Suppressor macrophage treated with lipopolysaccharide for 4 hours (primary cell): Measurements from ENCODE around the gene TRIM31.
"Not testable (repeated sequence)": the region's sequence is repeated elsewhere in the genome, so short reads cannot be mapped to it uniquely, and the experiment has no call there.

Experiments used
- DNase-seq: peaks from one replicate; pipeline ENCODE4 v3.0.0-alpha.2; 2020

Gene TRIM31

DNA sequence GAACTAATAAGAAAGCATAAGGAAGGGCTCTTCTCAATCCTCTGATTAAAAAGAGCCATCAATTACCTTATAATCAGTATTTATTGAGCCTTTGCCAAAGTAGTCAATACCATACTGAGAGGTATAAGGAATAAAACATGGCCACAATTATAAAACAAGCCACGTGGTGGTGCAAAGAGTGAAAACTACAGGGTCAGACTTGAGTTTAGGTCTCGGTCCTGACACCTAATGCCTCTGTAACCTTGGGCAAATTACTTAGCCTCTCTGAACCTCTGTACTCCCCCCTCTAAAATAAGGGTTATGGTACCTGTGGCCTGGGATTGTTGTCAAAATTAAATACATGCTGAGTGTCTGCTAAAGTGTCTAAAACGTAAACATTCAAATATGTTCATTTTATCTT, 36.3 kb upstream of the TRIM31 start:
- DNase-seq, result no peak

DNA sequence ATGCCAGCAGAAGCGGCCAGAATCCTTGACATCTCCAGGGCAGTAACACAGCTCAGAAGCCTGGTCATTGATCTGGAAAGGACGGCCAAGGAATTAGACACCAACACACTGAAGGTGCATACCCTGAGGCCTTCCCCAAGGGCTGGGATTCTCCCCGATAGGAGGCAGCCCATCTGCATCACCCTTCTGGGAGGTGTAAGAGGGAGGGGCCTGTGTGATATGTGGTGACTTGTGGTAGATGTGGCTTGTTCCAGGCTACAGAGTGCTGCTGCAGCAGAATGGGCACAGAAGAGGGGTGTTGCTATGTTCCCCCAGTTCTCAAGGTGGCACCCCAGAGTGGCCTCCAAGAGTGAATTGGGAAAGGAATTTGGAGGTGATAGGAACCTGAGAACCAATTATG, 34.2 kb upstream of the TRIM31 start:
- no peak for DNase-seq

DNA sequence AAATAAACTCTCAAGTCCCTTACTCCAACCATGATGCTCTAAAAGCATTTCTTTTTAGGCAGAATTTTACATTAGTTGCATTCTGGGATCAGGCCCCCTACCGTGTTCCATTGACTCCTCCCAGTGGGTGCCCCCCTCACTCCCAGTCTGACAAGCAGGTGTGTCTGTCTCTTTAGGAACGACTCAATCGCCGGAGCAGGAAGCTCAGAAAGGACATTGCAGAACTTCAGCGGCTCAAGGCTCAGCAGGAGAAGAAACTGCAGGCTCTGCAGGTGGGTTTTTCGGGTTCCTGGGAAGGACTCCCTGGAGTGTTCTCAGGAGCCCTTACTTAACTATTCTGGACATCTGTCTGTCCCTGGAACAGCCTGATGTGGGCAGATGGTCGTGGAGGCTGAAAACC, 32.9 kb upstream of the TRIM31 start:
- no peak for DNase-seq

DNA sequence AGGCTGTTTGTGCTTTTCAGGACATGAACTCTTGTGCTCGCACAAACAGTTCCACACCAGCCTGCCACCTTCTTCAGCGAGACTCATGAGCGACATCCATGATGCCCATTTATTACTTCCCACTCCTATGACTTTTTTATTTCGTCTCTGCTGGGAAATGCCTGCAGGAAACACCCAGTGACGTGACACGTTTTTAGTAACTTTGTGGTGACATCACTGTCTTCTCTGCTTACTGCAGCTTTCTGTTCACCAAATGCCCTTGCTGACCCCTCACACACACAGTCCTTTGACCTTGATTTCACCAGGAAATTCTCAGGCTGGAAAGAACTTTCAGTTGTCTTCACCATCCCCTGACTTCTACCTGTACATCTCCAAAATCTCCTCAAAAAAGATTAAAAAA, 31.9 kb upstream of the TRIM31 start:
- peak; percentile 40 for DNase-seq

DNA sequence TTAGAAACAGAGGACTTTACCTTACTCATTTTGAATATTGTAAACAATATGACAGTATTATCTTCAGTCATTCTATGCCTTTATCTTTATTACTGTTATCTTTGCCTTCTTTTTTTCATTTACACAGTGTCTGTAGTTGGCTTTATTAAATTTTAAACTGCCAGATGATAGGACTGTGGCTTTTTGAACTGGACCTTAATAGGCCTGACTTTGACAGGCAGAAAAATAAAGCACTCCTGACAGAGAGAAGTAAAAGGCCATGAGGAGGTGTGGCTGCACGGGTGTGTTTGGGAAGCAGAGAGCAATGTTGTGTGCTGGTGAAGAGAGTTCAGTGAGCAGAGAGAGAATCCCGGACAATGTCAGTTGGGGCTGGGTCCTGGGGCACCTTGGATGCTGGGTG, 30.9 kb upstream of the TRIM31 start:
- no peak for DNase-seq

DNA sequence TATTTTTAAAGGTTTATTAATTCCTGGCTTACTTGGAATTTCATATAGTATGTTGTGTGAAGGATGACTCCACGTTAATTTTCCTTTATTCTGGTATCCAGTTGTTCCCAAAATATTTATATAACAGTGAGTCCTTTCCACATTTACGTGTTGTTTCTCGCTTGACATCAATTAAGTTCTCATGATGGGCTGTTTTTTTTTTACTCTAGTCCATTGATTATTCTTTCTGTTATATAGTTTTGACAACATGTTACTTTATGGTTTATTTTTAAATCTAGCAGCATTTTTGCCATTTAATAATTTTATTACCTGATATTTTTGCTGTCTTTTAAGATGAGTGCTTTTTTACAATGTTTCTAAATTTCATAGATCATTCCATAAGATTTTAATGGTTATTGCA, 29.8 kb upstream of the TRIM31 start:
- DNase-seq, result no peak

DNA sequence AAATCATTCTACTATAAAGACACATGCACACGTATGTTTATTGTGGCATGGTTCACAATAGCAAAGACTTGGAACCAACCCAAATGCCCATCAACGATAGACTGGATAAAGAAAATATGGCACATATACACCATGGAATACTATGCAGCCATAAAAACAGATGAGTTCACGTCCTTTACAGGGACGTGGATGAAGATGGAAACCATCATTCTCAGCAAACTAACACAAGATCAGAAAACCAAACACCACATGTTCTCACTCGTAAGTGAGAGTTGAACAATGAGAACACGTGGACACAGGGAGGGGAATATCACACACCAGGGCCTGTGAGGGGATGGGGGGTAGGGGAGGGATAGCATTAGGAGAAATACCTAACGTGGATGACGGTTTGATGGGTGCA, 27.4 kb upstream of the TRIM31 start:
- not testable (repeated sequence) for DNase-seq

DNA sequence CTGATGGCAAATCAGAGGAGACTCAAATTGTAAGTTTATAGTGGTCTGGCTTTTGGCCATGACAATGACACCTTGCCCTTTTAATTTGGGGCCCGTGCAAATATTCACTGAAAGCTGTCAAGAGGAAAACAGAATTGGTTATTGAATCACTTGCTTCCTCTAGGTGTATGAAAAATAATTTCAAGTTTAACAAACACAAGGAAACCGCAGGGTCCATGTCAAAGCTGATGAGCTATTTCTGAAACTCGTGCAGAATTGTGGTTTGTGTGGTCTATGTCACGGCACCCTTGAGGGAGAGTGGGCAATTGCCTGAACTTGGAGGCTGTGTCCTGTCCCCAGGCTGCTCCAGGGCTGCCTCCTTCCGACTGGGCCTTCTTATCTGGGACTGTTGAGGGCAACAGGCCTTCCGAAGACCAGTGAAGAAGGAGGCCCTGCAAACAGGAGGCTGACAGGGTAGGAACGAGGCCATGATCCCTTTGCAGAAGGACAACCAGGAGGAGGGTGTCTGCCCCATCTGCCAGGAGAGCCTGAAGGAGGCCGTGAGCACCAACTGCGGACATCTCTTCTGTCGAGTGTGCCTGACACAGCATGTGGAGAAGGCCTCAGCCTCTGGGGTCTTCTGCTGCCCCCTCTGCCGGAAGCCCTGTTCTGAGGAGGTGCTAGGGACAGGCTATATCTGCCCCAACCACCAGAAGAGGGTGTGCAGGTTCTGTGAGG, 23.8 kb upstream of the TRIM31 start:
- DNase-seq, result no peak

DNA sequence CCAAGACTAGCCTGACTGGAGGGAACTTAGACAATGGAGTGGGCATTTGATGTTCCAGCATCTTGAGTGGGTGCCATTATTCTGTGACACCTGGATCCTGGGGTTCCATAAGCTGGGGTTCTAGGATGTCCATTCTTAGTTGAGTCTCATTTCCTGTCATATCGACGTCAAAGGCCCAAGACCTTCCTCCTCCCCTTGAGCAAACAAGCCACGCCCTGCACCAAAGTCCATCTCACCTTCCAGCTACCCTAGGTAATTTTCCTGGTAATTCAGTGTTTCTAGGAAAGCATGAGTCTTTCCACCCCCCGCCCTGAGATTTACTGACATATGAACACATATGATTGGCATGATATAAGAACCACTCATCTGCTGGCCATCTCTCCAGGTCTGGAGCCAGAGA, 22.9 kb upstream of the TRIM31 start, which contains the start of gene TRIM40:
Gene TRIM40 (plus strand): TSS at position 384 of the 400 bp plus-strand sequence. CDS start 897 bp downstream, outside the sequence.
- no peak for DNase-seq

DNA sequence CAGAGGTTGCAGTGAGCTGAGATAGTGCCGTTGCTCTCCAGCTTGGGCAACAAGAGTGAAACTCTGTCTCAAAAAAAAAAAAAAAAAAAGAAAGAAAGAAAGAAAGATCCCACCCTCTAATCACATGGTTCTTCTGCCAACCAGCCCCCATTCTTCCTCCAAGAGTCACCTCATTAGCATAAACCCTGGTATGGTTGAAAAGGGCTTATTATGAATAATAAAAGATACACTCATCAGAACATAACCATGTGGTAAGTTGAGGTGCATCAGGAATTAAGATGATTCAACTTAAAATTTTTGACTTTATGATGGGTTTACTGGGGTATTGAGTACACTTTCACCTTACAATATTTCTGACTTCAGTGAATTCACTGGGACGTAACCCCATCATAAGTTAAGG, 22.3 kb upstream of the TRIM31 start:
- no peak for DNase-seq

DNA sequence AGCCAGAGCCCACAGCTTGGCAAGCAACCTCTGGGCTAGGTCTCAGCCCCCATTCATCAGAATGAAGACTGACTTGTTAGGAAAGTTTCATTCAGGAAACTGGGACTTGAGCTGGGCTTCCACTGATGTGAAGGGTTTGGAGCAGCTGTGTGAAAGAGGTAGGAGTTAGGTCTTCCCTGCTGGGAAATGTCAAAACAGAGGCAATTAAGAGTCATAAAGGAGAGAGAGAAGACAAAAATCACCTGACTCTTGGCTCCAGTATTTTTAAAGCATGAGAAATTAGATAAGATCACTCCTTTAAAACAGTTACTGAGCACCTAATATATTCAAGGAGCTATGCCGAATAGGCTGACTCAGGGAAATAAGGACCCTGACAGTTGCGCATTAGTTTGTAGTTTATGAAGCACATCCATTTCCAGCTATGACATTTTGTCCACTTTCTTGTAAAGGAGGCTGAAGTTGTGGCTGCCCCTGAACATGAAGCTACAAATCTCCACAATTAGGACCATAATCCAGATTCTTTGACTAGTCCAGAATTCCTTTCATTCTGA, 19.1 kb upstream of the TRIM31 start:
- no peak for DNase-seq

DNA sequence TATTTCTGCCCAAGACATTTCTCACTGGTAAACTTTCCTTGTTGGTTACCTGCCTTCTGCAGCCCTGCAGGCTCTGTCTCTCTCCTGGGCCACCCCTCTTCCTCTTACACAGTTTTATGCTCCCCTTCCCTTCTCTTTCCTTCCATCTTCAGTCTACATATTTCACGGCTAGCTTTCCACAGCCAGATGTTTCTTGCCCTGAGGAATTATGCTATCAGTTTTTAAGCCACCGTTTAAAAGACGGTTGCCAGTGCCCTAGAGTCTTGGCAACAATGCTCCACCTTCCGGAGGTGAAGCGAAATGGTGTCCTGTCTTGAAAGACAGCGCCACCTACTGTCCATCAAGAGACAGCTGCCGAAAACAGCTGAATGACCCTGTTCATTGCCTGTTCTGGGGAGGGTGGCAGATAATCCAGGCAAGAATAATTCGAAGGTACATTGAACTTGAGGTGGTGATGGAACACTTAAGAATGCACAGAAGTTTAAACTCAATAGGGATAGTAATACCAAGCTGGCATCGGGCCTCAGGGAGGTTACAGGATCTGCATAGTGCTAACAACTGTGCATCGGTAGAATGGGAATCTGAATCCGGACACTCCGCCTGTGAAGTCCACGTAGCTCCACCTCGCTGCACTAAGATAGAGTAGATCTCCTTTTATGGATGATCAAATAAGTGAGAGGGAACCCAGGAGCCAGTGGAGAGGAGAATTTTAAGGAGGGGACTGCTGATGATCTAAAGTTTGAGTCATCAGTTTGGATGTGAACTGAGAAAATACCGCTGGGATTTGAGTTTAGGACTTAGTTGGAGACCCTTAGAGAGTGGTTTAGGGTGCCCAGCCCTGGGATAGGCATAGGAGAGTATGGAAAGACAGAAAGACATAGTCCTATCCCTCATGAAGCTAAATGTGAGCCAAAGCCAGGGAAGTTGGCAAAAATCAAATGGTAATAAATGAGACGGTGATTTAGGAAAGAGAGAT, 18.3 kb upstream of the TRIM31 start:
- DNase-seq, result peak; percentile 89

DNA sequence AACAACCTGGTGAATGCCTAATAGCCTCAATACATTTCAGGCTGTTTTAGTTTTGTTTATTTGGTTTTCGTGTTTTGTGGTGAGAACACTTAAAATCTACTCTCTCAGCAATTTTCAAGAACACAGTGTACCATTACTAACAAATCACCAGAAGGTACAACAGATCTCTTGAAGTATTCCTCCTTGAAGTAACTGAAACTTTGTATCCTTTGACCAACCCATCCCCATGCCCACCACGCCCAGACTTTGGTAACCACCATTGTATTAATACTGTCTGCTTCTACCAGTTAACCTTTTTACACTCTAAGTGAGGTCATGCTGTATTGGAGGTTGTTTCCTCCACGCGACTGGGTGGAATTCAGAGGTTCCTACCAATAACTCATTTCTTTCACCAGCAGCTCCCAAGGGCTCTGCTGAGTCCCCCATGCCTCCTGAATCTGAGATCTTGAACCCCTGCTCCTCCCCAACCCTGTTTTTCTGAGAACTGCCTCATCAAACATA, 17.3 kb upstream of the TRIM31 start:
- DNase-seq, result no peak

DNA sequence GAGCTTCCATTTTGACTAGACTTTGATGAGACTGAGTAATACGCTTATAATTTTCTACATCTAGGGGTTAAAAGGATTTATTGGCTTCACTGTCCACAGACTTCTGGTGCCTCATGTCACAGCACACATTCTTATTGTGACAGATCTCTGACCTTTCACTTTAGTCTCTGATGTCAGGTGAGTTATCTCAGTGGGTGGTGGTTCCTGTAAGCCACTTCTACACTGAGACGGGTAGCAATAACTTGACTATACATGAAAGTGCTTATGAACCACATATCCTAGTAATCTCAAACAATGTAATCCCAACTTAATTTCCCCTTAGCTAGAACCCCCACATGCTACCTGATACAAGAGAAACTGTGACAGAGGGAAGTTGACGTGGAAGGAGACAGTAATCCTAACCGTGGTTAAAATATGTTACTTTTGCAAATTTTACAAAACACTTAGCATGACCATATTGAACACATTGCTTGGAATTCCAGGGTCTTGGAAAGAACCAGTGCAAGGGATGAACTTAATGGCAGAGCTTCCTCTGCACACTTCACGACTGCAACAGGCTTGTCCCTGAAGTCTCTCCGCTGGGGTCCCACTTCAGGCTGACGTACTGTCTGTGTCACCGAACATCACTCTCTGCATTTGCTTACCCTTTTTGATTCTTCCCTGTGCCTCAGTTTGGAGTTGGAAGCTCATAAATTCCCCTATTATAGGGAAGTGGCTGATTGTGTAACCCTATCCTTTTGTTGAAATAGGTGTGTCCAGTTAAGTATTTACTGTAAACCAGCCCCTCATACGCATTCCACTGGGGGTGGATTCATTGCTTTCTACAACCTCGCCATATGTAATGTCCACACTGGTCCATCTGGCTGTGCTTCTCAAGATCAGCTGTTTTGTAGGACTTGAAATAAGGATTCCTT, 16.6 kb upstream of the TRIM31 start:
- DNase-seq, result peak; percentile 45

DNA sequence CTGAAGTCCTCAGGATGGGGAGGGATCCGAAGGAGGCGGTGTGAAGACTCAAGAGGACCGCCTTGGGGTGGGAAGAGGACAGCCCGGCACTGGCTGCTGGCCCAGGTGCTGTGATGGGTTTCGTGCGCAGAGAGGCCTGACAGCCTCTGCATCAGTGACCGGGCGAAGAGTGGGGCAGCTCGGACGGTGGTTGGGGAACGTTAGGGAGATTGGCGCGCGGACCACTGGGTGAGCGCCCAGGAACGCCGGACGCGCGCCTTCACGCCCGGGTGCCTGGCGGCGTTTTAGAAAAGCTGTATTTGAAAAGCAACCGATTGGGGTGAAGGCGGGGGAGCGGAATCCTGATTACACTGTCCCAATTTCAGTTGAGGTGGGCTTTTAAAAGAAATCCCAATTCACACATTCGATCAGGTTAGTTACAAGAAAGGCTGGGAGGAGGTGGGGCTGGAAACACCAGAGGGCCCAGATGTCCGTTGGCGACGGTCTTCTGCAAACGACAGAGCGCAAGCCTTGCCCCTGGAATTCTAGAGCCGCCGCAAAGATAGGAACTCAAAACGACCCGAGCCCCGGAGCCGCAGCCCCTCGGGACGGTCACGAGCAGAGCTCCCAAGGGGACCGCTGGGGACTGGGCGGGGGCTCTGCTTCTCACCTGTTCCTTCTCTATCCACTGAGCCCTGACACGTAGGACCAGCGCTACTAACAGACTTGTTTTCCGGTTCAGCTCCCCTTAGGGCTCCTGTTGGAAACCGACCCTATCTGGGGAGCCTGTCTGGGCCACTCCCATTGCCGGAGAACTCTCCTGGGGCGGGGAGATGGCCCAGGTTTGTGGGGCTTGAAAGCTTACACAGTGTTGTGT, 14.6 kb upstream of the TRIM31 start:
- no peak for DNase-seq

DNA sequence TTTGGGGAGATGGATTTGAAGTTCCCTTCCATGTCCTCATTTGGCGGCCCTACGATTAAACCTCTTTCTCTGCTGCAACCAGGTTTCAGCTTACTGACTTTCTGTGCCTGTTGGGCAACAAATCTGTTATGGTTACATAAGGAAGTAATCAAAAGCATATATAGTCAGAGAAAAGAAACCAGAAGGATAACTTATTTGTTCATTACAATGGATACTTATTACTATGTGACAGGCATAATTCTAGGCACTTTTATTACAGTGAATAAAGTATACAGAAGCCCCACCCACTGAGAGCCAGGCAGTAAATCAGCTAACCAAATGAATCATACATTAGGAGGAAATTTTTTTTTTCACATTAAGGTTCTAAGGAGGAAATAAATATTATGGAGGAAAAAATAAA, 9.6 kb upstream of the TRIM31 start:
- peak; percentile 35 for DNase-seq

DNA sequence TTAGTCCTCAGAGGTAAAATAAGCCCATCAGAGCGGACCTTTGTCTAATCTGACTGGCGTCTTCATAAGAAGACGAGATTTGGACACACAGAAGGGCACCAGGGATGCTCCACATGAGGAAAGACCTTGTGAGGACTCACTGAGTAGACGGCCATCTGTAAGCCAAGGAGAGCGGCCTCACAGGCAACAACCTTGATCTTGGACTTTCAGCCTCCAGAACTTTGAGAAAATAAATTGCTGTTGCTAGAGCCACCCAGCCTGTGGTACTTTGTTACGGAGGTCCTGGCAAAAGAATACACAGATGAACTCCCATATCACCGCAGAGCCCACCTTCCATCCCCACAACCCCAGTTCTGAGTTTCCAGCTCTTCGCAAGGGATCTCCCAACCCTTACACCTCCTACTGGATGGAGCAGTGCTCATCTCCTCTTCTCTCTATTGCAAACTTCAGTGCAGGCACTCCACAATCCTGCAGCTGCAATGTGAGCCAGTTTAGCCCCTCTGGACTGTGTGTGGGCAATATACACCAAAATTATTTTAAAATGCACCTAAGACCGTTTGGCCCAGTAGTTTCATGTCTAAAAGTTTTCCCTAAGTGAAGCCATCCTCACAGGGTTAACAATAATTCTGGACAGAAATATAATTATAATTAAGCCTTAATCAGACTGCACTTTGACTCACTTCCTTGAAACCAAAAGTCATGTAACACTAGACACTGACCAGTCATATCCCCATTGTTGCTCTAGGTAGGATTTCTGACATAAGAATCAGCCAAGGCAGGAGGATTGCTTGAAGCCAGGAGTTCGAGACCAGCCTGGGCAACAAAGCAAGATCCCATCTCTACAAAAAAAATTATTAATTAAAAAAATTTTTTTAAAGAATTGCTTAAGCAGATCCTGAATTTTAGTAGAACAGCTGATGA, 8.8 kb upstream of the TRIM31 start:
- DNase-seq, result no peak

DNA sequence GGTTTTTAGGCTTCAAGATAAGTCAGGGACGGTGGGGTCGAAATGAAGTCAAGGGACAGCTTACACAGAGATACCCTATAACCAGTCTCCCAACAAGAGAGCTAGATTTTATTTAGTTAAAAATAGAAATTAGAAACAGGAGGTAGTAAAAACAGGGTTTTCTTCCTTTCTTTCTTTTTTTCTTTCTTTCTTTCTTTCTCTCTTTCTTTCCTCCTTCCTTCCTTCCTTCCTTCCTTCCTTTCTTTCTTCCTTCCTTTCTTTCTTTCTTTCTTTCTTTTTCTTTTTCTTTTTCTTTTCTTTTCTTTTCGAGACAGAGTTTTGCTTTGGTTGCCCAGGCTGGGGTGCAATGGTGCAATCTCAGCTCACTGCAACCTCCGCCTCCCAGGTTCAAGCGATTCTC, 5.8 kb upstream of the TRIM31 start:
- not testable (repeated sequence) for DNase-seq

DNA sequence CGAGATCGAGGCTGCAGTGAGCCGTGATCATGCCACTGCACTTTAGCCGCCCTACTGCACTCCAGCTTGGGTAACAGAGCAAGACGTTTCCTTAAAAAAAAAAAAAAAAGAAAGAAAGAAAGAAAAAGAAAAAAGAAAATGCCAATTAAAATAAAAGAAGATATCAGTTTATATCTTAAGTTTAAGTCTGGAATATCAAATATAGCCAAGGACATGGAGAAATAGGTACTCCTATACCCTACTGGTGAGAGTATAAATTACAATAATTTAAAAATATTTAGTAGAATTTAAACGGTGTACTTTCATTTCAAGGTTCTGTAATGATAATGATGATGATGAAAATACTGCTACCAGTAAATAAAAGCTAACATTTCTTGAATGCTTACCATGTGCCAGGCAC, 3.8 kb upstream of the TRIM31 start:
- DNase-seq, result no peak

DNA sequence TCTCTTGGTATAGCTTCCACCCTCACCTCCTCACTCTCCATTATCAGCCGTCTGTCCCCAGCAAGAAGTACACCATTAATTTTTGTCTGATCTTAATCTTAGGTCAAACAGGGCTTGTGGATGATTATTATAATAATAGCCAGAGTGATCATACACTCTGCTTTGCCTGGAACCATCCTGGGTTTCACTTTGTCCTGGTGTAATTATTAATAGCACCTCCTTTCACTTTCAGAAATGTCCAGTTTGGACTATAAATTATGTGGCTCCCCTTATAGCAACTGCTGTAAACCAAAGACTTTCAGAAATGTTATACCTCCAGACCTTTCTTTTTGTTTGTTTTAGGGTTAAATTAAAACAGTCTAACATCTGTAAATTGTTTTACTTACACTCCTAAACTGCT, 951 bp upstream of the TRIM31 start:
- DNase-seq, result peak; percentile 38
